Measurements from ENCODE around the gene OR5K1.

Gene OR5K1

GRCh38 chr3:98518816-98519215, 55.8 kb downstream of the OR5K1 start:
- no peak for DNase-seq

GRCh38 chr3:98519351-98519750, 56.4 kb downstream of the OR5K1 start:
- peak; percentile 35 for DNase-seq

GRCh38 chr3:98521897-98522543, 59.0 kb downstream of the OR5K1 start:
- peak; percentile 69 for DNase-seq

Measured in CD4-positive, alpha-beta T cell treated with Interleukin-4 for 4 hours (primary cell).